ENCODE results near the gene C1QTNF12.

DNA sequence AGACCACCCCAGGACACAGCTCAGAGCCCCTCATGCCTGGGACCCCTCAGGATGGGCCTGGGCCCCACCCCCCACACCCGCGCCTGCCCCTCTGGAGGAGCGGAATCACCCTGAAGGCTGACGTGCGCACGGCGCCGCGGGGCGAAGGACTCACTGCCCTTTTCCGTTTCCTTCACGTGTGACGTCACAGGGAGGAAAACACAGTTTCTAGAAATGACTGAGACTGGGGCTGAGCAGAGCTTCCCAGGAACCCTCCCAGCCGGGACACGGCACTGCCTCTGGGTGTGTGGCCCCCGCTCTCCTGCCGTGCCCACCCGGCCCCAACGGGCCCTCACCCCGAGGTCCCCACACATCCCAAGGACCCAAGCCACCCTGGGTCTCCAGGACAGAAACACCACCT, 27.2 kb downstream of the C1QTNF12 start:
- TF ChIP-seq, protein P1, sequence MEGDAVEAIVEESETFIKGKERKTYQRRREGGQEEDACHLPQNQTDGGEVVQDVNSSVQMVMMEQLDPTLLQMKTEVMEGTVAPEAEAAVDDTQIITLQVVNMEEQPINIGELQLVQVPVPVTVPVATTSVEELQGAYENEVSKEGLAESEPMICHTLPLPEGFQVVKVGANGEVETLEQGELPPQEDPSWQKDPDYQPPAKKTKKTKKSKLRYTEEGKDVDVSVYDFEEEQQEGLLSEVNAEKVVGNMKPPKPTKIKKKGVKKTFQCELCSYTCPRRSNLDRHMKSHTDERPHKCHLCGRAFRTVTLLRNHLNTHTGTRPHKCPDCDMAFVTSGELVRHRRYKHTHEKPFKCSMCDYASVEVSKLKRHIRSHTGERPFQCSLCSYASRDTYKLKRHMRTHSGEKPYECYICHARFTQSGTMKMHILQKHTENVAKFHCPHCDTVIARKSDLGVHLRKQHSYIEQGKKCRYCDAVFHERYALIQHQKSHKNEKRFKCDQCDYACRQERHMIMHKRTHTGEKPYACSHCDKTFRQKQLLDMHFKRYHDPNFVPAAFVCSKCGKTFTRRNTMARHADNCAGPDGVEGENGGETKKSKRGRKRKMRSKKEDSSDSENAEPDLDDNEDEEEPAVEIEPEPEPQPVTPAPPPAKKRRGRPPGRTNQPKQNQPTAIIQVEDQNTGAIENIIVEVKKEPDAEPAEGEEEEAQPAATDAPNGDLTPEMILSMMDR (IDR thresholded peaks at IDR 0.05) = no peak
- TF ChIP-seq POLR2A (IDR thresholded peaks at IDR 0.05) (no peak), POLR2AphosphoS5 (IDR thresholded peaks at IDR 0.05) (no peak)

Measured in breast epithelium (tissue), 3 donors.